ENCODE data around the gene KLF2.

DNA sequence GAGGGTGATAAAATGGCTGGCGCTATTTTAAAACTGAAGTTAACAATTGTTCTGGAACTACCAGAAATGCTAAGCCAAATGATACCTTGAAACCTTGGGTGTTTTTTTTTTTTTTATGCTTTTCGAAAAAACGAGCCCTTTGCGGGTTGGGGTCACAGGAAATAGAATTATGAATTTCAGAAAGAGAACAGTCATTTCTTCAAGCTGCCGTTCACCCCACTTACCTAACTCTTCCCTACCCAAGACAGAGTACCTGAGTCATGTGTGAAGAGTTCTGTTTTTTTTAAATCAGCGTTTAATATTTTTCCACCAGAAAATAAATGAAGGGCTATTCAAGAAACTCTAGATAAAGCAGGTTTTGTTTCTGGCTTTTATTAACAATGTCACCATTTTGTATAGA, 35.3 kb downstream of the KLF2 start:
- no peak for TF ChIP-seq CTCF (conservative IDR thresholded peaks at IDR 0.05 in 1 of 2, IDR thresholded peaks at IDR 0.05 in 1 of 2; ENCODE audit: low read depth in 1 of 2, low read length in 2 of 2)
- no peak for TF ChIP-seq EZH2 (IDR thresholded peaks at IDR 0.05; ENCODE audit: low read length, missing control alignments)

All from fibroblast of lung (primary cell).